GM13977 (cell line): ENCODE data around the gene RTKN2.

Source experiments
- DNase-seq: peaks from one replicate; pipeline ENCODE4 v3.0.0; 2012; ENCODE audit warnings: low spot score
- CTCF ChIP-seq: IDR thresholded peaks from 2 replicates; pipeline ENCODE4 v1.5.1; 2012; ENCODE audit warnings: mild to moderate bottlenecking, control low read depth; ENCODE audit not compliant: insufficient read depth; ENCODE audit errors: extremely low read depth, missing control alignments
- in situ Hi-C: fragments of 300-500 bp; cut with MboI; formaldehyde crosslinking; loops from one replicate; pipeline ENCODE4 v1.12.0; 2022; ENCODE audit warnings: low sequenced_read_pairs, low pct_unique_long_range_greater_than_20kb, mixed read lengths, inconsistent platforms; ENCODE audit not compliant: unreplicated experiment

The RTKN2 gene

GRCh38 chr10:62149621-62150020 is 119.0 kb downstream of the RTKN2 start:
- no peak for DNase-seq
- no peak for TF ChIP-seq CTCF
- in situ Hi-C loops = no loop called here

- in situ Hi-C loops = no loop called here
- TF ChIP-seq CTCF = no peak
- no peak for DNase-seq
Measured at GRCh38 chr10:62148155-62148554, 120.5 kb downstream of the RTKN2 start.

GRCh38 chr10:62147425-62147824 is 121.2 kb downstream of the RTKN2 start:
- no peak for DNase-seq
- in situ Hi-C loops = no loop called here
- no peak for TF ChIP-seq CTCF

GRCh38 chr10:62136931-62137330 is 131.7 kb downstream of the RTKN2 start:
- in situ Hi-C loops = no loop called here
- DNase-seq = no peak
- TF ChIP-seq CTCF = no peak

GRCh38 chr10:62133618-62134017 is 135.0 kb downstream of the RTKN2 start:
- no peak for TF ChIP-seq CTCF
- in situ Hi-C loops = no loop called here
- DNase-seq = peak; percentile 18
